A673 (cell line): ENCODE measurements around the gene MRTFA.

Experiments
- EZH2 ChIP-seq: fragments of 200-600 bp; sonication (generic); IDR thresholded peaks from 2 replicates; pipeline ENCODE4 v1.6.1; 2017; ENCODE audit warnings: borderline replicate concordance, low read depth, mild to moderate bottlenecking, mixed read lengths, antibody characterized with exemption, low read length; ENCODE audit not compliant: poor library complexity, severe bottlenecking
- TF ChIP-seq, protein P1 (sequence below): fragments of 300-800, 200-600 bp; sonication (generic); conservative IDR thresholded peaks from 2 replicates; pipeline ENCODE4 v1.5.1; 2017; ENCODE audit warnings: low read depth, mild to moderate bottlenecking, antibody characterized with exemption, low read length, moderate library complexity, mixed read lengths

DNA sequence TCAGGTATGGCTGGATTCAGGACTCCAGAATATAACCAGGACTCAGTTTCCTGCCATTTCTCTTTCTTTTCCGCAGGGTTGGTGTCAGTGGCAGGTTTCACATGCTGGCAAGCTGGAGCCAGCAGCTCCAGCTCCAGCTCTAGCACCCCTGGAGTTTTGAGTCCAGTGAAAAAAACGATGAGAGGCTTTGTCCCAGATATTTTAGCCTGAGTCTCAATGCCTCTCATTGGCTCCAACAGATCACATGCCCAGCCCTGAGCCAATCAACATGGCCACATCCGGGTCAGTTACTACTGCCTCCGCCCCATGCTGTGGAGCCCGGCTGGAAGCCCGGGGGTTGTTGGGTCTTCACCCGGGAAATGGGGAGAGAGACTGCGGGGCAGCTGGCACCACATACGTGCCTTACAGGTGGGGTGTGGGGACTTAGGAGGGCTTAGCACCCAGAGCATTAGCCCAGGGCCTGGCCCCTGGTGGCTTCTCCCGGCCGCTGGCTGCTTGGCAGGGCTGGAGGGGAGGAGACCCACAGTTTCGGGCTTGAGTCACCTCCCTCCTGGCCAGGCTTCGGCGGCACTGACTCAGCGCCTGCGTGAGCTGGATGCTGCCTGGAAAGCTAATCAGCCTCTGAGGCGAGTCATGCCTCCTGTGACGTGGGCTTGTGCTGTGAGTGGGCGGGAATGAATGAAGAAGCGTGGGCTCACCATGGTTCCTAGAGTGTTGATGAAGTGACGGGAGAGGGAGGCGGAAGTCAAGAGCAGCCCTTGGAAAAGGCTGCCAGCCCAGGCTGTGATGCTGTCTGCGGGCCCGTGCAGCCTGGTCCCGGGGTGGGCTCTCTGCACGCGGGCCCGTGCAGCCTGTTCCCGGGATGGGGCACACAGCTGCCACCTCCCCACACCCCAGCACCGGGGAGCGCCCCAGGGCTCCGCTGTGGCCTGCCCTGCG is 15.3 kb upstream of the MRTFA start:
- TF ChIP-seq, protein P1, sequence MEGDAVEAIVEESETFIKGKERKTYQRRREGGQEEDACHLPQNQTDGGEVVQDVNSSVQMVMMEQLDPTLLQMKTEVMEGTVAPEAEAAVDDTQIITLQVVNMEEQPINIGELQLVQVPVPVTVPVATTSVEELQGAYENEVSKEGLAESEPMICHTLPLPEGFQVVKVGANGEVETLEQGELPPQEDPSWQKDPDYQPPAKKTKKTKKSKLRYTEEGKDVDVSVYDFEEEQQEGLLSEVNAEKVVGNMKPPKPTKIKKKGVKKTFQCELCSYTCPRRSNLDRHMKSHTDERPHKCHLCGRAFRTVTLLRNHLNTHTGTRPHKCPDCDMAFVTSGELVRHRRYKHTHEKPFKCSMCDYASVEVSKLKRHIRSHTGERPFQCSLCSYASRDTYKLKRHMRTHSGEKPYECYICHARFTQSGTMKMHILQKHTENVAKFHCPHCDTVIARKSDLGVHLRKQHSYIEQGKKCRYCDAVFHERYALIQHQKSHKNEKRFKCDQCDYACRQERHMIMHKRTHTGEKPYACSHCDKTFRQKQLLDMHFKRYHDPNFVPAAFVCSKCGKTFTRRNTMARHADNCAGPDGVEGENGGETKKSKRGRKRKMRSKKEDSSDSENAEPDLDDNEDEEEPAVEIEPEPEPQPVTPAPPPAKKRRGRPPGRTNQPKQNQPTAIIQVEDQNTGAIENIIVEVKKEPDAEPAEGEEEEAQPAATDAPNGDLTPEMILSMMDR, result no peak
- TF ChIP-seq EZH2, result no peak
